ENCODE results near the gene MCU. TPM values are rescaled to one million over a fixed set of nuclear protein-coding genes. Genes with fewer than 3 reads are reported as not detected.

Gene MCU
- total and polyA plus RNA-seq, 2 donors (not counting 1 experiment from before 2014, with no cell fraction given), result 11.7 to 21.1 TPM

DNA sequence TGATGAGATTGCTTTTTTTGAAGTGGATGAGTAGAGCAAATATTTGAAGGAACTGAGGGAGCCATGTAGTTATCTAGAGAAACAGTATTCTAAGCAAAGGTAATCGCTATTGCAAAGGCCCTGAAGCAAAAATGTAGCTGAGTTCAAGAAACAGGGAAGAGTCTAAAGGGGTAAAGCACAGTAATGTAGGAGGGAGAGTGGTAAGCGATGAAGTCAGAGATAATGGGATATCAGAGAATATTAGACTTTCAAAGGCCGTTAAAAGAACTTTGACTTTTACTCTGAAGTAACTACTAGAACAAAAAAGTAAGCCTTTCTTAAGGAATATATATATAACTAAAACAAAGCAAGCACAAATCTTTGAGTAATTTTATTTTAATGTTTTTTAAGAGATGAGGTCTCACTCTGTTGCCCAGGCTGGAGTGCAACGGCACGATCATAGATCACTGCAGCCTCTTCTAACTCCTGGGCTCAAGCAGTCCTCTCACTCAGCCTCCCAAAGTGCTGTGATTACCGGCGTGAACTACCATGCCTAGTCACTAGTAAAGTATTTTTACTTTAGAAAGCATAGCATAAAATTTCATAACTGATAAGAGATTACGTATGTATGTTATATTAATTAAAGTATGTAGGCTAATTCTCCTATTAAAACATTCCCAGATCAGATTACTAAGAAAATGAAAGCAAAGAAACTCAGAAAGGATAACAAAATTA, 139.9 kb downstream of the MCU start:
- intact Hi-C loops (cut with micrococcal nuclease), result no loop called here
- Mint-ChIP-seq H3K27ac (no peak overlapping the region), H3K9me3 (ENCODE audit: insufficient read depth) (no peaks in the 10 kb centered on the region), H3K27me3 (no peaks in the 10 kb centered on the region), H3K4me3 (no peak overlapping the region), H3K4me1 (peaks cover 2% of the 10 kb centered on the region)
- no peak for TF ChIP-seq EZH2 (IDR thresholded peaks at IDR 0.05; ENCODE audit: borderline replicate concordance, insufficient read depth, low read depth, low read length, poor library complexity, severe bottlenecking)
- TF ChIP-seq, protein P1, sequence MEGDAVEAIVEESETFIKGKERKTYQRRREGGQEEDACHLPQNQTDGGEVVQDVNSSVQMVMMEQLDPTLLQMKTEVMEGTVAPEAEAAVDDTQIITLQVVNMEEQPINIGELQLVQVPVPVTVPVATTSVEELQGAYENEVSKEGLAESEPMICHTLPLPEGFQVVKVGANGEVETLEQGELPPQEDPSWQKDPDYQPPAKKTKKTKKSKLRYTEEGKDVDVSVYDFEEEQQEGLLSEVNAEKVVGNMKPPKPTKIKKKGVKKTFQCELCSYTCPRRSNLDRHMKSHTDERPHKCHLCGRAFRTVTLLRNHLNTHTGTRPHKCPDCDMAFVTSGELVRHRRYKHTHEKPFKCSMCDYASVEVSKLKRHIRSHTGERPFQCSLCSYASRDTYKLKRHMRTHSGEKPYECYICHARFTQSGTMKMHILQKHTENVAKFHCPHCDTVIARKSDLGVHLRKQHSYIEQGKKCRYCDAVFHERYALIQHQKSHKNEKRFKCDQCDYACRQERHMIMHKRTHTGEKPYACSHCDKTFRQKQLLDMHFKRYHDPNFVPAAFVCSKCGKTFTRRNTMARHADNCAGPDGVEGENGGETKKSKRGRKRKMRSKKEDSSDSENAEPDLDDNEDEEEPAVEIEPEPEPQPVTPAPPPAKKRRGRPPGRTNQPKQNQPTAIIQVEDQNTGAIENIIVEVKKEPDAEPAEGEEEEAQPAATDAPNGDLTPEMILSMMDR (IDR thresholded peaks at IDR 0.05), result no peak
- H3K4me3 ChIP-seq (ENCODE audit: control extremely low read depth in 1 of 5, extremely low read depth in 1 of 5, insufficient read depth in 1 of 5, low read depth in 2 of 5, low read length in 4 of 5), result no peak overlapping the region
- H3K79me2 ChIP-seq (ENCODE audit: control insufficient read depth, insufficient read depth, low read length), result no peaks in the 10 kb centered on the region
- H3K9me3 ChIP-seq (ENCODE audit: control extremely low read depth in 1 of 3, control insufficient read depth in 2 of 3, insufficient read depth in 1 of 3, low read length in 2 of 3), result no peaks in the 10 kb centered on the region
- H2AFZ ChIP-seq (ENCODE audit: insufficient read depth, low read depth, low read length, poor library complexity, severe bottlenecking), result no peak overlapping the region
- H4K20me1 ChIP-seq (ENCODE audit: control insufficient read depth, insufficient read depth, low read length, poor library complexity, severe bottlenecking), result no peaks in the 10 kb centered on the region
- H3K27me3 ChIP-seq (replicated peaks in 1 of 4; ENCODE audit: control extremely low read depth in 1 of 4, control insufficient read depth in 3 of 4, insufficient read depth in 4 of 4, low read length in 3 of 4), result no peaks in the 10 kb centered on the region
- no peak for DNase-seq
- ATAC-seq (ENCODE audit: low read depth), result no peak
- 100% methylated on average over 1 of the region's 8 CpGs for WGBS (ENCODE audit: insufficient coverage)
- no peaks in the 10 kb centered on the region for H3K4me1 ChIP-seq (ENCODE audit: control insufficient read depth in 2 of 2, insufficient read depth in 2 of 2, low read length in 2 of 2)
- ChIA-PET CTCF (interaction anchor here (6.5 kb wide), 1 partner anchor 467 kb away, joined by 100 read pairs; no protein-coding TSS in a partner anchor), POLR2A (no interaction called here)
- H3K27ac ChIP-seq (ENCODE audit: low read length in 2 of 2), result no peak overlapping the region
- H3K4me2 ChIP-seq (replicated peaks; ENCODE audit: low read depth, low read length, poor library complexity, severe bottlenecking), result no peak overlapping the region
- no peak overlapping the region for H3K9ac ChIP-seq (ENCODE audit: low read length)
- H3K36me3 ChIP-seq (replicated peaks in 1 of 2; ENCODE audit: control extremely low read depth in 1 of 2, control insufficient read depth in 1 of 2, extremely low read depth in 1 of 2, insufficient read depth in 2 of 2, low read length in 1 of 2), result no peaks in the 10 kb centered on the region

DNA sequence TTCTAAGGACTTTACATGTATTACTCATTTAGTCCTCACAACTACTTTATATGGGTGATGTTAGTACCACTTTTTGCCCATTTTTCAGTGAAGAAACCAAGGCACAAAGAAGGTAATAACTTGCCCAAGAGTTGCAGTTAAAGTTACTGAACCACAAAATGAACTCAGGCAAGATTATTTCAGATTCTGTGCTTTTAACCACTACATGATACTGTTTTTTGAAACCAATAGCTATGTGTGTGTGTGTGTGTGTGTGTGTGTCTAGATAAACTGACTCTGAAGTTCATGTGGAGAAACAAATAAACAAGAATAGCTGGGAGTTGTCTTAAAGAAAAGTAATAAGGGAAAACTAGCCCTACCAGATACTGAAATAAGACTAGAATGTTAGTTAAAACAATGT, 140.8 kb downstream of the MCU start:
- ChIA-PET POLR2A (no interaction called here), CTCF (interaction anchor here (1.0 to 6.5 kb wide), 6 partner anchors 11 to 467 kb away, joined by 3 to 100 read pairs (median 6); partner anchors contain the start of gene MCU)
- Histone ChIP-seq H3K27me3 (replicated peaks in 1 of 4; ENCODE audit: control extremely low read depth in 1 of 4, control insufficient read depth in 3 of 4, insufficient read depth in 4 of 4, low read length in 3 of 4) (no peaks in the 10 kb centered on the region), H4K20me1 (ENCODE audit: control insufficient read depth, insufficient read depth, low read length, poor library complexity, severe bottlenecking) (no peaks in the 10 kb centered on the region), H3K4me3 (ENCODE audit: control extremely low read depth in 1 of 5, extremely low read depth in 1 of 5, insufficient read depth in 1 of 5, low read depth in 2 of 5, low read length in 4 of 5) (no peak overlapping the region), H3K4me2 (replicated peaks; ENCODE audit: low read depth, low read length, poor library complexity, severe bottlenecking) (no peak overlapping the region), H3K9ac (ENCODE audit: low read length) (no peak overlapping the region), H3K27ac (ENCODE audit: low read length in 2 of 2) (no peak overlapping the region), H3K36me3 (replicated peaks in 1 of 2; ENCODE audit: control extremely low read depth in 1 of 2, control insufficient read depth in 1 of 2, extremely low read depth in 1 of 2, insufficient read depth in 2 of 2, low read length in 1 of 2) (no peaks in the 10 kb centered on the region), H3K4me1 (ENCODE audit: control insufficient read depth in 2 of 2, insufficient read depth in 2 of 2, low read length in 2 of 2) (no peaks in the 10 kb centered on the region), H2AFZ (ENCODE audit: insufficient read depth, low read depth, low read length, poor library complexity, severe bottlenecking) (no peak overlapping the region), H3K79me2 (ENCODE audit: control insufficient read depth, insufficient read depth, low read length) (no peaks in the 10 kb centered on the region), H3K9me3 (ENCODE audit: control extremely low read depth in 1 of 3, control insufficient read depth in 2 of 3, insufficient read depth in 1 of 3, low read length in 2 of 3) (no peaks in the 10 kb centered on the region)
- Mint-ChIP-seq H3K27ac (no peak overlapping the region), H3K27me3 (no peaks in the 10 kb centered on the region), H3K9me3 (ENCODE audit: insufficient read depth) (no peaks in the 10 kb centered on the region), H3K4me3 (no peak overlapping the region), H3K4me1 (peaks cover 2% of the 10 kb centered on the region)
- intact Hi-C loops (cut with micrococcal nuclease), result no loop called here
- TF ChIP-seq, protein P1 (IDR thresholded peaks at IDR 0.05), result no peak
- TF ChIP-seq EZH2 (IDR thresholded peaks at IDR 0.05; ENCODE audit: borderline replicate concordance, insufficient read depth, low read depth, low read length, poor library complexity, severe bottlenecking), result no peak
- ATAC-seq (ENCODE audit: low read depth) (no peak), DNase-seq (no peak)

Measured in B cell (primary cell).